Measurements from ENCODE around the gene ADGRD2. TPM values are rescaled to one million over a fixed set of nuclear protein-coding genes. Genes with fewer than 3 reads are reported as not detected.

The ADGRD2 gene
- total RNA-seq, 1 experiment from 2014 or later, result not detected

DNA sequence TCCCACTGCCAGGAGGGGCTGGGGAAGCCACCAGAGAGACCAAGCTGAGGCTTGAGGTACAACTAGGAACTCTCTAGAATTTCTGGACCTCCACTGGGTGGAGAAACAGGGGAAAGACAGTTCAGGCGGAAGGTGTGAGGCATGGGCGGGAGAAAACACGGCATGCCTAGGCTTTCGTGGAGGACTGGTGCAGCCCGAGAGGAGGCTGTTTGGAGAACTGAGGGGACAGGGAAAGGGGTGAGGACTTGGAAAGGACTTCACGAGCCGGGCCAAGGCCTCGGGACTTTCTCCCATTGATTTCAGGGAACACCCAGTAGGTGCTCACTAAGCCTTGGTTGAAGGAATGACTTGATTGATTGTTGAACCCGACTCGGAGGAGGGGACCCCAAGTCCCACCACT is 9.5 kb upstream of the ADGRD2 start:
- Histone ChIP-seq H4K20me1 (ENCODE audit: insufficient read depth, low read depth, low read length) (no peaks in the 10 kb centered on the region), H3K36me3 (ENCODE audit: insufficient read depth, low read length) (no peaks in the 10 kb centered on the region), H3K79me2 (ENCODE audit: low read length) (no peaks in the 10 kb centered on the region), H3K9ac (ENCODE audit: low read length) (no peak overlapping the region), H3K4me1 (ENCODE audit: low read length) (no peaks in the 10 kb centered on the region), H3K4me3 (ENCODE audit: low read length) (no peak overlapping the region), H3K9me2 (replicated peaks; ENCODE audit: insufficient read depth, low read length) (no peaks in the 10 kb centered on the region), H3K27me3 (ENCODE audit: low read length) (no peaks in the 10 kb centered on the region), H2AFZ (ENCODE audit: low read length) (no peak overlapping the region), H3K27ac (ENCODE audit: low read length) (no peak overlapping the region), H3K4me2 (ENCODE audit: low read depth, low read length, poor library complexity, severe bottlenecking) (no peak overlapping the region), H3K9me3 (ENCODE audit: low read length) (no peaks in the 10 kb centered on the region)
- no peak for DNase-seq

DNA sequence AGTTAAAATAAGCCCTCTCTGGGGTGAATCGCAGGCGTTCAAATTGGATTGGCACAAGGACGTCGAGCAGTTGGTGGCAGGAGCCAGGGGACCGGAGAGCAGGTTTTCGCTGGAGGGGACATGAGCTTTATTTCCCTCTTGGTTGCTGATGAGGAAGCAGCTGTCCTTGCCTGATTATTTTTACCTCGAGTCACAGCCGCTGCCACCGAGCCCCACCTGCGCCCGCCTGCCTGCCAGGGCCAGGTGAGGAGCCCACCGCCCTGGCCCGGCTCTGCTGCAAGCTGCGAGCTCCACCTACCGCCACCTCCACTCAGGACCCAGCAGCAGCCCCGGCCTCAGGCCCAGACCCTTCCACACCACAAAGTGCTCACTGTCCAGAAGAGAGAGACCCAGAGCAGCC is 9.0 kb upstream of the ADGRD2 start:
- no peaks in the 10 kb centered on the region for H4K20me1 ChIP-seq (ENCODE audit: insufficient read depth, low read depth, low read length)
- H3K79me2 ChIP-seq (ENCODE audit: low read length), result no peaks in the 10 kb centered on the region
- no peaks in the 10 kb centered on the region for H3K4me1 ChIP-seq (ENCODE audit: low read length)
- H2AFZ ChIP-seq (ENCODE audit: low read length), result no peak overlapping the region
- no peaks in the 10 kb centered on the region for H3K9me2 ChIP-seq (replicated peaks; ENCODE audit: insufficient read depth, low read length)
- no peak overlapping the region for H3K4me3 ChIP-seq (ENCODE audit: low read length)
- no peak for DNase-seq
- H3K4me2 ChIP-seq (ENCODE audit: low read depth, low read length, poor library complexity, severe bottlenecking), result no peak overlapping the region
- H3K27ac ChIP-seq (ENCODE audit: low read length), result no peak overlapping the region
- no peak overlapping the region for H3K9ac ChIP-seq (ENCODE audit: low read length)
- H3K9me3 ChIP-seq (ENCODE audit: low read length), result no peaks in the 10 kb centered on the region
- H3K27me3 ChIP-seq (ENCODE audit: low read length), result no peaks in the 10 kb centered on the region
- no peaks in the 10 kb centered on the region for H3K36me3 ChIP-seq (ENCODE audit: insufficient read depth, low read length)

DNA sequence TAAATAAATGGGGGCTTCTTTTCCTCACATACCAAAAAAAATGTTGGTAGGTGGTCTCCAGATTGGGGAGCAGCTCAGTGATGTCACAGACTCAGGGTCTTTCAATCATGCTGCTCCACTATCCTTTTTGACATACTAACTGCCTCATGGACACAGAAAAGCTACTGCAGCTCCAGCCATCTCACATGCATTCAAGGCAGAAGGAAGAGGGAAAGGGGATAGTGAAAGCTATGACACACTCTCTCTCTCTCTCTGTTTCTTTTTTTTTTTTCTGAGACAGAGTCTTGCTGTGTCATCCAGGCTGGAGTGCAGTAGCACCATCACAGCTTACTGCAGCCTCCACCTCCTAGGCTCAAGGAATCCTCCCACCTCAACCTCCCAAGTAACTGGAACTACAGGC is 7.9 kb upstream of the ADGRD2 start:
- Histone ChIP-seq H3K4me2 (ENCODE audit: low read depth, low read length, poor library complexity, severe bottlenecking) (no peak overlapping the region), H3K9me3 (ENCODE audit: low read length) (no peaks in the 10 kb centered on the region), H3K9me2 (replicated peaks; ENCODE audit: insufficient read depth, low read length) (no peaks in the 10 kb centered on the region), H3K27me3 (ENCODE audit: low read length) (no peaks in the 10 kb centered on the region), H3K27ac (ENCODE audit: low read length) (no peak overlapping the region), H2AFZ (ENCODE audit: low read length) (no peak overlapping the region), H3K4me1 (ENCODE audit: low read length) (no peaks in the 10 kb centered on the region), H3K36me3 (ENCODE audit: insufficient read depth, low read length) (no peaks in the 10 kb centered on the region), H3K4me3 (ENCODE audit: low read length) (no peak overlapping the region), H3K79me2 (ENCODE audit: low read length) (no peaks in the 10 kb centered on the region), H4K20me1 (ENCODE audit: insufficient read depth, low read depth, low read length) (no peaks in the 10 kb centered on the region), H3K9ac (ENCODE audit: low read length) (no peak overlapping the region)
- DNase-seq, result no peak

DNA sequence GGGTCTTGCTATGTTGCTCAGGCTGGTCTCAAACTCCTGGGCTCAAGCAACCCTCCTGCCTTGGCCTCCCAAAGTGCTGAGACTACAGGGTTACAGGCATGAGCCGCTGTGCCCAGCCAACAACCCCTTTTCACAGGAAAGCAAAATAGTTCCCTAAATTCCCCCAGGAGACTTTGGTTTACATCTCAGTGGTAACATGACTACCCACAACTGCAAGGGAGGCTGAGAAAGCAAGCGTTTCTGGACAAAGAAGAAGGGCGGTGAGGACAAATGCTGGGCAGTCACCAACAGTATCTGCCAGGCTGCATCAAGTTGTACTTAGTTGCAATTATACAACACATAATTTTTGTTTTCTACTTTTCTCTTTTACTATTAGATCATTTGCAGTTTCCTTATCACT is 7.4 kb upstream of the ADGRD2 start:
- Histone ChIP-seq H3K9ac (ENCODE audit: low read length) (no peak overlapping the region), H3K9me2 (replicated peaks; ENCODE audit: insufficient read depth, low read length) (no peaks in the 10 kb centered on the region)
- DNase-seq, result no peak

DNA sequence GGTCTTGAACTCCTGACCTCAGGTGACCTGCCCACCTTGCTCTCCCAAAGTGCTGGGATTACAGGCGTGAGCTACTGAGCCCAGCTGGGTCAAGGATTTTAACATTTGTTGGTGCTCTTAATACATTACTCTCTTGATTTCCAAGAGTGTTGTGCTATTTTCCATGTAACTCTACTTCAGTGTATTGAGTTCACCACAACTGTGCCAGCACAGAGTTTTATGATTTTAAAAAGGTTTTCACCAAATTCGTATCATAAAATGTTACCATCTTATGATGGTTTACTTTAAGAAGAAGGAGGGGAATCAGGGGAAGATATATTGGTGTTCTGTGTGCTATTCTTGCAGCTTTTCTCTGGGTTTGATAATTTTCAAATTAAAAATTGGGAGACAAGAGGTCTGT is 6.6 kb upstream of the ADGRD2 start:
- no peaks in the 10 kb centered on the region for H3K79me2 ChIP-seq (ENCODE audit: low read length)
- no peak overlapping the region for H3K27ac ChIP-seq (ENCODE audit: low read length)
- H3K4me1 ChIP-seq (ENCODE audit: low read length), result no peaks in the 10 kb centered on the region
- H2AFZ ChIP-seq (ENCODE audit: low read length), result no peak overlapping the region
- H3K36me3 ChIP-seq (ENCODE audit: insufficient read depth, low read length), result no peaks in the 10 kb centered on the region
- no peaks in the 10 kb centered on the region for H3K9me2 ChIP-seq (replicated peaks; ENCODE audit: insufficient read depth, low read length)
- H3K4me2 ChIP-seq (ENCODE audit: low read depth, low read length, poor library complexity, severe bottlenecking), result no peak overlapping the region
- no peaks in the 10 kb centered on the region for H3K9me3 ChIP-seq (ENCODE audit: low read length)
- H3K27me3 ChIP-seq (ENCODE audit: low read length), result no peaks in the 10 kb centered on the region
- H3K9ac ChIP-seq (ENCODE audit: low read length), result no peak overlapping the region
- no peak overlapping the region for H3K4me3 ChIP-seq (ENCODE audit: low read length)
- H4K20me1 ChIP-seq (ENCODE audit: insufficient read depth, low read depth, low read length), result no peaks in the 10 kb centered on the region
- DNase-seq, result no peak

More for the DNA sequence above, 7.4 kb upstream of the ADGRD2 start:
- H3K4me2 ChIP-seq (ENCODE audit: low read depth, low read length, poor library complexity, severe bottlenecking), result no peak overlapping the region
- no peaks in the 10 kb centered on the region for H4K20me1 ChIP-seq (ENCODE audit: insufficient read depth, low read depth, low read length)
- H3K27ac ChIP-seq (ENCODE audit: low read length), result no peak overlapping the region
- H3K27me3 ChIP-seq (ENCODE audit: low read length), result no peaks in the 10 kb centered on the region
- no peaks in the 10 kb centered on the region for H3K36me3 ChIP-seq (ENCODE audit: insufficient read depth, low read length)
- H3K4me3 ChIP-seq (ENCODE audit: low read length), result no peak overlapping the region
- H3K9me3 ChIP-seq (ENCODE audit: low read length), result no peaks in the 10 kb centered on the region
- H2AFZ ChIP-seq (ENCODE audit: low read length), result no peak overlapping the region
- H3K4me1 ChIP-seq (ENCODE audit: low read length), result no peaks in the 10 kb centered on the region
- H3K79me2 ChIP-seq (ENCODE audit: low read length), result no peaks in the 10 kb centered on the region

DNA sequence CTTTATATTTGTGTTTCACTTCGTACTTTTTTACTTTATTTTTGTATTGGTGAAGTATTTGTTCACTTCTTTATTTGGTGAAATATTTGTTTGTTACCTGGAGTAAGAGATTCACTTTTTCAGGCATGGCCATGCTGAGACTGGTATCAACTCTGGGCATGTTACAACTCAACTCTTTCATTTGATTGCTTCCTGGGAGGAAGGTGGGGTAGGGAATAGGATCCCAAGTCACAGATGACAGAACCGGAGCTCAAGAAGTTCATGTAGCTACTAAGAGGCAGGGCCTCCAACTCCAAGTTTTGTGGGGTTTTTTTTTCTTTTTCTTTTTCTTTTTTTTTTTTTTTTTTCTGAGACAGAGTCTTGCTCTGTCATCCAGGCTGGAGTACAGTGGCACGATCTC is 6.1 kb upstream of the ADGRD2 start:
- no peak overlapping the region for H3K4me2 ChIP-seq (ENCODE audit: low read depth, low read length, poor library complexity, severe bottlenecking)
- H3K9ac ChIP-seq (ENCODE audit: low read length), result no peak overlapping the region
- H2AFZ ChIP-seq (ENCODE audit: low read length), result no peak overlapping the region
- H3K79me2 ChIP-seq (ENCODE audit: low read length), result no peaks in the 10 kb centered on the region
- H3K9me2 ChIP-seq (replicated peaks; ENCODE audit: insufficient read depth, low read length), result no peaks in the 10 kb centered on the region
- no peak for DNase-seq
- no peaks in the 10 kb centered on the region for H3K9me3 ChIP-seq (ENCODE audit: low read length)
- no peaks in the 10 kb centered on the region for H3K27me3 ChIP-seq (ENCODE audit: low read length)
- H3K4me3 ChIP-seq (ENCODE audit: low read length), result no peak overlapping the region
- no peaks in the 10 kb centered on the region for H3K4me1 ChIP-seq (ENCODE audit: low read length)
- no peak overlapping the region for H3K27ac ChIP-seq (ENCODE audit: low read length)
- H3K36me3 ChIP-seq (ENCODE audit: insufficient read depth, low read length), result no peaks in the 10 kb centered on the region
- no peaks in the 10 kb centered on the region for H4K20me1 ChIP-seq (ENCODE audit: insufficient read depth, low read depth, low read length)

DNA sequence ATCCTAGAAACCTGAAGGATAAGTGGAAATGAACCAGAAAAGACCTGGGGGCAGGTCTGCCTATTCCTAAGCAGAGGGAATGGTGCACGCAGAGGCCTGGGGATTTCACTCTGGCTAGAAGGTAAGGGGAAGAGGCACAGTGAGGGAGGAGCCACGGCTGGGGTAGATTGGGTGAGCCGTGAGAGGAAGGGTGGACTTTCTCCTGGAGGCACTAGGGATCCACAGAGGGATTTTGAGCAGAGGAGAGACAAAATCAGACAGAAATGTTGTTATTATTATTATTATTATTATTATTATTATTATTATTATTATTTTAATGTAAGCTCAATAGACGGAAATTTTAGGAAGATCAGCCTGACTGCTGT is 3.0 kb upstream of the ADGRD2 start:
- no peaks in the 10 kb centered on the region for H3K4me1 ChIP-seq (ENCODE audit: low read length)
- H3K27me3 ChIP-seq (ENCODE audit: low read length), result no peaks in the 10 kb centered on the region
- H4K20me1 ChIP-seq (ENCODE audit: insufficient read depth, low read depth, low read length), result no peaks in the 10 kb centered on the region
- H3K9ac ChIP-seq (ENCODE audit: low read length), result no peak overlapping the region
- H3K9me3 ChIP-seq (ENCODE audit: low read length), result no peaks in the 10 kb centered on the region
- no peak overlapping the region for H2AFZ ChIP-seq (ENCODE audit: low read length)
- no peak overlapping the region for H3K4me3 ChIP-seq (ENCODE audit: low read length)
- H3K27ac ChIP-seq (ENCODE audit: low read length), result no peak overlapping the region
- H3K9me2 ChIP-seq (replicated peaks; ENCODE audit: insufficient read depth, low read length), result no peaks in the 10 kb centered on the region
- DNase-seq, result no peak
- no peaks in the 10 kb centered on the region for H3K36me3 ChIP-seq (ENCODE audit: insufficient read depth, low read length)
- H3K4me2 ChIP-seq (ENCODE audit: low read depth, low read length, poor library complexity, severe bottlenecking), result no peak overlapping the region
- no peaks in the 10 kb centered on the region for H3K79me2 ChIP-seq (ENCODE audit: low read length)

DNA sequence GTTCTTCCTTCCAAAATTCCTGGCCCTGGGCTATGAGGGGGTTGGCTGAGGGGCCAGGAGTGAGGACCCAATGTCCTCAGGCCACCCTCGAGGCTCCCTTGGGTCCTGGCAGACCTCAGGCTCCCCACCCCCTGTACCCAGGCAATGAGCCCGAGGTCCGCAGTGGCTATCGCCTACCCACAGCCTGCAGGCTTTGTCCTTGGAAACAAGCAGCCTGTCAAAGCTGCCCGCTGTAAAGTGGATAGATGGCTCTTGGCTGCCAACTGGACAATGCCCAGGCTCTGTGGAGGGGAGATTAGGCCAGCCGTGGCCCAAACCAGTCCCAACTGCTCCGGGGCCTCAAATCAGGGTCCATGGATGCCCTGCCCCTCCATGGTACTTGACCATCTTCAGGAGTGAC is 2.2 kb upstream of the ADGRD2 start:
- H3K4me3 ChIP-seq (ENCODE audit: low read length), result no peak overlapping the region
- DNase-seq, result no peak
- H3K9me2 ChIP-seq (replicated peaks; ENCODE audit: insufficient read depth, low read length), result no peaks in the 10 kb centered on the region
- H3K79me2 ChIP-seq (ENCODE audit: low read length), result no peaks in the 10 kb centered on the region
- H3K9me3 ChIP-seq (ENCODE audit: low read length), result no peaks in the 10 kb centered on the region
- no peak overlapping the region for H3K4me2 ChIP-seq (ENCODE audit: low read depth, low read length, poor library complexity, severe bottlenecking)
- no peak overlapping the region for H3K27ac ChIP-seq (ENCODE audit: low read length)
- no peaks in the 10 kb centered on the region for H3K4me1 ChIP-seq (ENCODE audit: low read length)
- no peak overlapping the region for H3K9ac ChIP-seq (ENCODE audit: low read length)
- H4K20me1 ChIP-seq (ENCODE audit: insufficient read depth, low read depth, low read length), result no peaks in the 10 kb centered on the region
- no peaks in the 10 kb centered on the region for H3K27me3 ChIP-seq (ENCODE audit: low read length)
- H3K36me3 ChIP-seq (ENCODE audit: insufficient read depth, low read length), result no peaks in the 10 kb centered on the region
- H2AFZ ChIP-seq (ENCODE audit: low read length), result no peak overlapping the region

Measured in Karpas-422 (cell line).